HCT116 (cell line): ENCODE results near the gene SURF6. TPM values are rescaled to one million over a fixed set of nuclear protein-coding genes. Genes with fewer than 3 reads are reported as not detected.

Experiments
- ATAC-seq: fragments of 200-7000 bp; cut with Tn5 transposase; 2 replicates; pipeline ENCODE4 v1.9.1; 2020; ENCODE audit warnings: mild to moderate bottlenecking, moderate library complexity
- BruUV-seq: library from RNA; stranded (reverse); fragments of 400-500 nt; replicated peaks from 2 replicates; lab custom pipeline; 2021; lab: Mats Ljungman, UMichigan
- CTCF ChIA-PET: fragments of 300-600 bp; sonication (Branson Sonifier 250); formaldehyde crosslinking; loops from one replicate; lab custom pipeline; 2021; ENCODE audit warnings: antibody characterized with exemption; lab: Charles Lee
- POLR2A ChIA-PET: fragments of 300-600, 350-600 bp; sonication (Branson Sonifier 250); formaldehyde crosslinking; loops from one replicate; lab custom pipeline; 2021; ENCODE audit warnings: antibody characterized with exemption; lab: Charles Lee
- RAD21 ChIA-PET, 2 experiments: fragments of 300-600 bp; sonication (Branson Sonifier 250); formaldehyde crosslinking; loops; one replicate each; lab custom pipeline; 2023; ENCODE audit warnings: low total read pairs in 2 of 2; ENCODE audit not compliant: uncharacterized antibody in 2 of 2, unreplicated experiment in 2 of 2, low non-redundant PET in 1 of 2; lab: Charles Lee
- DNase-seq: peaks from one replicate; pipeline ENCODE4 v3.0.0-alpha.2; 2010; ENCODE audit warnings: low read depth, low spot score
- H2AFZ ChIP-seq: fragments of 200-600 bp; shearing (Covaris generic), sonication (generic); 2 replicates; pipeline ENCODE4 v1.6.1; 2017; ENCODE audit warnings: low read depth, mixed run types, mixed read lengths, antibody characterized with exemption, low read length; ENCODE audit not compliant: poor library complexity, severe bottlenecking
- H3K27ac ChIP-seq: 2 replicates; pipeline ENCODE4 v1.5.1; 2012; ENCODE audit warnings: low read depth, low read length
- H3K27me3 ChIP-seq: fragments of 200-600 bp; sonication (generic); 2 replicates; pipeline ENCODE4 v1.6.1; 2016; ENCODE audit warnings: mixed run types, low read length, mixed read lengths; ENCODE audit not compliant: insufficient read depth
- H3K36me3 ChIP-seq, 2 experiments: fragments of 200-500 bp in 1 of 2; fragments of 200-600 bp in 1 of 2; sonication (Bioruptor generic) in 1 of 2; sonication (generic) in 1 of 2; 2 replicates each; pipeline versions ENCODE4 v1.5.1 to v1.6.1; 2014 to 2016; ENCODE audit warnings: low read length in 2 of 2, inconsistent platforms in 1 of 2, mixed read lengths in 1 of 2, mixed run types in 1 of 2; ENCODE audit not compliant: insufficient read depth in 2 of 2, control insufficient read depth in 1 of 2
- H3K4me1 ChIP-seq, 2 experiments: fragments of 200-600 bp in 1 of 2; sonication (generic) in 1 of 2; 2 replicates each; pipeline versions ENCODE4 v1.5.1 to v1.6.1; 2012 to 2017; ENCODE audit warnings: low read length in 2 of 2, inconsistent platforms in 1 of 2, mild to moderate bottlenecking in 1 of 2, mixed read lengths in 1 of 2, mixed run types in 1 of 2, moderate library complexity in 1 of 2; ENCODE audit not compliant: insufficient read depth in 2 of 2, control insufficient read depth in 1 of 2
- H3K4me2 ChIP-seq: fragments of 200-600 bp; sonication (generic); 2 replicates; pipeline ENCODE4 v1.6.1; 2017; ENCODE audit warnings: mixed run types, low read length, mixed read lengths
- H3K4me3 ChIP-seq, 2 experiments: fragments of 200-600 bp in 1 of 2; sonication (generic) in 1 of 2; replicated peaks in 1 of 2; 2 replicates each; pipeline ENCODE4 v1.5.1; 2011 to 2016; ENCODE audit warnings: low read length in 2 of 2, control low read depth in 1 of 2, low read depth in 1 of 2, mild to moderate bottlenecking in 1 of 2, mixed read lengths in 1 of 2, mixed run types in 1 of 2
- H3K79me2 ChIP-seq: fragments of 200-600 bp; sonication (generic); 2 replicates; pipeline ENCODE4 v1.6.1; 2017; ENCODE audit warnings: mild to moderate bottlenecking, mixed run types, low read length, moderate library complexity, mixed read lengths; ENCODE audit not compliant: insufficient read depth
- H3K9ac ChIP-seq: fragments of 200-600 bp; sonication (generic); 2 replicates; pipeline ENCODE4 v1.6.1; 2016; ENCODE audit warnings: low read length, mixed read lengths
- H3K9me2 ChIP-seq: fragments of 200-600 bp; sonication (generic), shearing (Covaris generic); 2 replicates; pipeline ENCODE4 v1.6.1; 2017; ENCODE audit warnings: mixed run types, mild to moderate bottlenecking, moderate library complexity; ENCODE audit not compliant: insufficient read depth
- H3K9me3 ChIP-seq, 2 experiments: fragments of 200-500 bp in 1 of 2; fragments of 200-600 bp in 1 of 2; sonication (Bioruptor generic) in 1 of 2; sonication (generic) in 1 of 2; 2 replicates each; pipeline ENCODE4 v1.6.1; 2014 to 2017; ENCODE audit warnings: low read length in 2 of 2, mixed read lengths in 2 of 2, inconsistent platforms in 1 of 2, low read depth in 1 of 2, mild to moderate bottlenecking in 1 of 2, mixed run types in 1 of 2, moderate library complexity in 1 of 2; ENCODE audit not compliant: control insufficient read depth in 1 of 2, insufficient read depth in 1 of 2
- H4K20me1 ChIP-seq: fragments of 200-600 bp; sonication (generic), shearing (Covaris generic); 2 replicates; pipeline ENCODE4 v1.6.1; 2017; ENCODE audit warnings: mixed run types, mild to moderate bottlenecking, moderate library complexity; ENCODE audit not compliant: insufficient read depth
- EGR1 ChIP-seq: IDR thresholded peaks from 2 replicates; pipeline ENCODE4 v1.6.1; 2012; ENCODE audit warnings: low read depth
- ELF1 ChIP-seq: IDR thresholded peaks from 2 replicates; pipeline ENCODE4 v1.6.1; 2012; ENCODE audit warnings: low read depth, borderline replicate concordance
- EZH2phosphoT487 ChIP-seq: fragments of 200-600 bp; IDR thresholded peaks from 2 replicates; pipeline ENCODE4 v1.6.1; 2018; ENCODE audit warnings: antibody characterized with exemption, borderline replicate concordance
- FOSL1 ChIP-seq: IDR thresholded peaks from 2 replicates; pipeline ENCODE4 v1.6.1; 2012; ENCODE audit warnings: low read depth
- JUND ChIP-seq: IDR thresholded peaks from 2 replicates; pipeline ENCODE4 v1.6.1; 2012
- POLR2AphosphoS5 ChIP-seq: IDR thresholded peaks from 2 replicates; pipeline ENCODE4 v1.6.1; 2011; ENCODE audit warnings: mild to moderate bottlenecking, low read depth, low read length, moderate library complexity
- SIN3A ChIP-seq: IDR thresholded peaks from 2 replicates; pipeline ENCODE4 v1.6.1; 2012; ENCODE audit warnings: low read depth
- SP1 ChIP-seq: IDR thresholded peaks from 2 replicates; pipeline ENCODE4 v1.6.1; 2012; ENCODE audit warnings: low read depth
- SRF ChIP-seq: IDR thresholded peaks from 2 replicates; pipeline ENCODE4 v1.6.1; 2012; ENCODE audit warnings: low read depth
- TCF7L2 ChIP-seq: IDR thresholded peaks from 2 replicates; pipeline ENCODE4 v1.7.0; 2011; ENCODE audit warnings: borderline replicate concordance, inconsistent platforms; ENCODE audit not compliant: insufficient read depth, insufficient read length; ENCODE audit errors: extremely low read depth
- YY1 ChIP-seq: IDR thresholded peaks from 2 replicates; pipeline ENCODE4 v1.6.1; 2011; ENCODE audit warnings: low read length, low read depth, moderate library complexity, mild to moderate bottlenecking; ENCODE audit not compliant: insufficient replicate concordance; ENCODE audit errors: extremely low read depth
- intact Hi-C: fragments of 100-400 bp; cut with micrococcal nuclease; formaldehyde crosslinking; loops from 2 replicates; pipeline ENCODE4 v1.10.0; 2022
- total RNA-seq: library from RNA; stranded (reverse); gene quantifications from one replicate; pipeline ENCODE4 v1.2.1, GENCODE V29; 2021; ENCODE audit not compliant: unreplicated experiment
- TF ChIP-seq, protein P1 (sequence below): IDR thresholded peaks from 2 replicates; pipeline ENCODE4 v1.6.1; 2012
- TF ChIP-seq, protein P2 (sequence below): IDR thresholded peaks from 2 replicates; pipeline ENCODE4 v1.6.1; 2012; ENCODE audit warnings: low read depth
- TF ChIP-seq, protein P3 (sequence below): IDR thresholded peaks from 2 replicates; pipeline ENCODE4 v1.6.1; 2011; ENCODE audit warnings: mild to moderate bottlenecking, low read length, moderate library complexity; ENCODE audit not compliant: insufficient replicate concordance; ENCODE audit errors: extremely low read depth
- TF ChIP-seq, protein P4 (sequence below): IDR thresholded peaks from 2 replicates; pipeline ENCODE4 v1.6.1; 2012

The SURF6 gene
- total RNA-seq, 1 experiment from 2014 or later: 30.1 TPM

DNA sequence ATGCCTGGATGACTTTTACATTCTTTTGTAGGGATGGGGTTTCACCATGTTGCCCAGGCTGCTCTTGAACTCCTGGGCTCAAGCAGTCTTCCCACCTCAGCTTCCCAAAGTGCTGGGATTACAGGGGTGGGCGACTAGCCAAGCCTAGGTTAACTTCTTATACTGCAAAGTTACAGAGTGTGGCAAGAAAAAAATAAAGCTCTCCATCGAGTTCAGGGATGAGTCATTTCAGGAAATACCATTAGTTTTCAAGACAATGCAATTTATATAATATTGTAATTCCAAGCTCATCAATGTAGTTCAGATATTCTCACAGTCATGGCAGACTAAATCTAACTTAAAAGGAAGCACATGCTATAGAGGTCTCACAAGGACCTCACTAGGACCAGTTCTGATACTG, 49.5 kb downstream of the SURF6 start:
- peaks cover 5 to 25% of the 10 kb centered on the region in 2 experiments; a peak in 2 of 4 replicates for H3K9me3 ChIP-seq
- H3K4me1 ChIP-seq: no peaks in the 10 kb centered on the region
- no peaks in the 10 kb centered on the region for H3K36me3 ChIP-seq
- H3K4me2 ChIP-seq: no peak overlapping the region
- H4K20me1 ChIP-seq: no peaks in the 10 kb centered on the region
- no peaks in the 10 kb centered on the region for H3K9me2 ChIP-seq
- H3K4me3 ChIP-seq: no peak overlapping the region
- H3K27ac ChIP-seq: no peak overlapping the region
- DNase-seq: no peak
- ATAC-seq: no peak
- H3K79me2 ChIP-seq: no peaks in the 10 kb centered on the region
- BruUV-seq: no TSS peak
- intact Hi-C loops: no loop called here
- H3K9ac ChIP-seq: no peak overlapping the region
- no peak for TF ChIP-seq SP1
- no peak for TF ChIP-seq TCF7L2
- H3K27me3 ChIP-seq: no peaks in the 10 kb centered on the region
- ChIA-PET POLR2A (no interaction called here), CTCF (interaction anchor here (1.8 kb wide), 1 partner anchor 47 kb away, joined by 6 read pairs; no protein-coding TSS in a partner anchor), RAD21 (no interaction called here)
- no peak overlapping the region for H2AFZ ChIP-seq

DNA sequence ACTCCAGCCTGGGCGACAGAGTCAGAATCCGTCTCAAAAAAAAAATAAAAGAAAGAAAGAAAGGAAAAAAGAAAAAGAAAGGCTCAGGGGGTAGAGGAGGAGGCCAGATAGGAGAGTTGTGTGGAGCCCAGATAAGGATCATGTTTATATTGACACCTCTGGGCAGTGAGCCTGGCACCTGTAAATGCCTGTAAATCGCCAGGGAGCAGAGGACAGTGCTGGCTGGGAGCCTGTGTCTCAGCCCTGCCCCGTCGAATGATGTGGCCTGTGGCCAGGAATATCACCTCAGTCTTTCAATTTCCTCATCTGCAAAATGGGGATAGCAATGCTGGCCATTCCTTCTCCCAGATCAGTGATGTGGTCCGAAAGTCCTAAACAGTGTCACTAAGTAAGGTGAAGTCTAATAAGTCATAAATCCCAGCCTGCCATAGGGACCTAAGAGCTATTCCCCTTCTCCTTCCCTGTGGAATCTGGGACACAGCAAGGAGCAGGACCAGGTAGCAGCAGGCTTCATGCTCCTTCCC, 50.7 kb downstream of the SURF6 start:
- BruUV-seq: no TSS peak
- Histone ChIP-seq H4K20me1 (no peaks in the 10 kb centered on the region), H3K4me3 (no peak overlapping the region), H3K36me3 (no peaks in the 10 kb centered on the region), H3K27ac (no peak overlapping the region), H2AFZ (no peak overlapping the region), H3K9me3 (peaks cover 0 to 13% of the 10 kb centered on the region in 2 experiments; a peak in 2 of 4 replicates), H3K9me2 (no peaks in the 10 kb centered on the region), H3K4me2 (no peak overlapping the region), H3K4me1 (no peaks in the 10 kb centered on the region), H3K27me3 (no peaks in the 10 kb centered on the region), H3K9ac (no peak overlapping the region), H3K79me2 (no peaks in the 10 kb centered on the region)
- no peak for ATAC-seq
- ChIA-PET RAD21 (no interaction called here), CTCF (no interaction called here), POLR2A (no interaction called here)
- intact Hi-C loops: no loop called here
- DNase-seq: no peak
- no peak for TF ChIP-seq YY1
- TF ChIP-seq, protein P1, sequence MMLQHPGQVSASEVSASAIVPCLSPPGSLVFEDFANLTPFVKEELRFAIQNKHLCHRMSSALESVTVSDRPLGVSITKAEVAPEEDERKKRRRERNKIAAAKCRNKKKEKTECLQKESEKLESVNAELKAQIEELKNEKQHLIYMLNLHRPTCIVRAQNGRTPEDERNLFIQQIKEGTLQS: no peak
- TF ChIP-seq TCF7L2: no peak
- TF ChIP-seq, protein P2, sequence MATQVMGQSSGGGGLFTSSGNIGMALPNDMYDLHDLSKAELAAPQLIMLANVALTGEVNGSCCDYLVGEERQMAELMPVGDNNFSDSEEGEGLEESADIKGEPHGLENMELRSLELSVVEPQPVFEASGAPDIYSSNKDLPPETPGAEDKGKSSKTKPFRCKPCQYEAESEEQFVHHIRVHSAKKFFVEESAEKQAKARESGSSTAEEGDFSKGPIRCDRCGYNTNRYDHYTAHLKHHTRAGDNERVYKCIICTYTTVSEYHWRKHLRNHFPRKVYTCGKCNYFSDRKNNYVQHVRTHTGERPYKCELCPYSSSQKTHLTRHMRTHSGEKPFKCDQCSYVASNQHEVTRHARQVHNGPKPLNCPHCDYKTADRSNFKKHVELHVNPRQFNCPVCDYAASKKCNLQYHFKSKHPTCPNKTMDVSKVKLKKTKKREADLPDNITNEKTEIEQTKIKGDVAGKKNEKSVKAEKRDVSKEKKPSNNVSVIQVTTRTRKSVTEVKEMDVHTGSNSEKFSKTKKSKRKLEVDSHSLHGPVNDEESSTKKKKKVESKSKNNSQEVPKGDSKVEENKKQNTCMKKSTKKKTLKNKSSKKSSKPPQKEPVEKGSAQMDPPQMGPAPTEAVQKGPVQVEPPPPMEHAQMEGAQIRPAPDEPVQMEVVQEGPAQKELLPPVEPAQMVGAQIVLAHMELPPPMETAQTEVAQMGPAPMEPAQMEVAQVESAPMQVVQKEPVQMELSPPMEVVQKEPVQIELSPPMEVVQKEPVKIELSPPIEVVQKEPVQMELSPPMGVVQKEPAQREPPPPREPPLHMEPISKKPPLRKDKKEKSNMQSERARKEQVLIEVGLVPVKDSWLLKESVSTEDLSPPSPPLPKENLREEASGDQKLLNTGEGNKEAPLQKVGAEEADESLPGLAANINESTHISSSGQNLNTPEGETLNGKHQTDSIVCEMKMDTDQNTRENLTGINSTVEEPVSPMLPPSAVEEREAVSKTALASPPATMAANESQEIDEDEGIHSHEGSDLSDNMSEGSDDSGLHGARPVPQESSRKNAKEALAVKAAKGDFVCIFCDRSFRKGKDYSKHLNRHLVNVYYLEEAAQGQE: no peak
- no peak for TF ChIP-seq SIN3A
- TF ChIP-seq, protein P3, sequence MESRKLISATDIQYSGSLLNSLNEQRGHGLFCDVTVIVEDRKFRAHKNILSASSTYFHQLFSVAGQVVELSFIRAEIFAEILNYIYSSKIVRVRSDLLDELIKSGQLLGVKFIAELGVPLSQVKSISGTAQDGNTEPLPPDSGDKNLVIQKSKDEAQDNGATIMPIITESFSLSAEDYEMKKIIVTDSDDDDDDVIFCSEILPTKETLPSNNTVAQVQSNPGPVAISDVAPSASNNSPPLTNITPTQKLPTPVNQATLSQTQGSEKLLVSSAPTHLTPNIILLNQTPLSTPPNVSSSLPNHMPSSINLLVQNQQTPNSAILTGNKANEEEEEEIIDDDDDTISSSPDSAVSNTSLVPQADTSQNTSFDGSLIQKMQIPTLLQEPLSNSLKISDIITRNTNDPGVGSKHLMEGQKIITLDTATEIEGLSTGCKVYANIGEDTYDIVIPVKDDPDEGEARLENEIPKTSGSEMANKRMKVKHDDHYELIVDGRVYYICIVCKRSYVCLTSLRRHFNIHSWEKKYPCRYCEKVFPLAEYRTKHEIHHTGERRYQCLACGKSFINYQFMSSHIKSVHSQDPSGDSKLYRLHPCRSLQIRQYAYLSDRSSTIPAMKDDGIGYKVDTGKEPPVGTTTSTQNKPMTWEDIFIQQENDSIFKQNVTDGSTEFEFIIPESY: no peak
- no peak for TF ChIP-seq FOSL1
- TF ChIP-seq JUND: no peak
- no peak for TF ChIP-seq SRF
- TF ChIP-seq, protein P4, sequence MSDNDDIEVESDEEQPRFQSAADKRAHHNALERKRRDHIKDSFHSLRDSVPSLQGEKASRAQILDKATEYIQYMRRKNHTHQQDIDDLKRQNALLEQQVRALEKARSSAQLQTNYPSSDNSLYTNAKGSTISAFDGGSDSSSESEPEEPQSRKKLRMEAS: no peak
- TF ChIP-seq ELF1: no peak
- no peak for TF ChIP-seq POLR2AphosphoS5
- no peak for TF ChIP-seq EZH2phosphoT487
- TF ChIP-seq EGR1: no peak
